Stimulated activated CD4-positive, alpha-beta T cell treated with anti-CD3 and anti-CD28 coated beads, Interleukin-1b, Interleukin-23, amount 100 ng/mL, for 1 hour (primary cell): ENCODE results near the gene OTX1.
"Not testable (repeated sequence)": the region's sequence is repeated elsewhere in the genome, so short reads cannot be mapped to it uniquely, and the experiment has no call there.

ENCODE experiments used
- DNase-seq, 2 donors: peaks; one replicate each; pipeline ENCODE4 v3.0.0-alpha.2; 2020; ENCODE audit warnings: low read depth in 2 of 2

OTX1 gene

DNA sequence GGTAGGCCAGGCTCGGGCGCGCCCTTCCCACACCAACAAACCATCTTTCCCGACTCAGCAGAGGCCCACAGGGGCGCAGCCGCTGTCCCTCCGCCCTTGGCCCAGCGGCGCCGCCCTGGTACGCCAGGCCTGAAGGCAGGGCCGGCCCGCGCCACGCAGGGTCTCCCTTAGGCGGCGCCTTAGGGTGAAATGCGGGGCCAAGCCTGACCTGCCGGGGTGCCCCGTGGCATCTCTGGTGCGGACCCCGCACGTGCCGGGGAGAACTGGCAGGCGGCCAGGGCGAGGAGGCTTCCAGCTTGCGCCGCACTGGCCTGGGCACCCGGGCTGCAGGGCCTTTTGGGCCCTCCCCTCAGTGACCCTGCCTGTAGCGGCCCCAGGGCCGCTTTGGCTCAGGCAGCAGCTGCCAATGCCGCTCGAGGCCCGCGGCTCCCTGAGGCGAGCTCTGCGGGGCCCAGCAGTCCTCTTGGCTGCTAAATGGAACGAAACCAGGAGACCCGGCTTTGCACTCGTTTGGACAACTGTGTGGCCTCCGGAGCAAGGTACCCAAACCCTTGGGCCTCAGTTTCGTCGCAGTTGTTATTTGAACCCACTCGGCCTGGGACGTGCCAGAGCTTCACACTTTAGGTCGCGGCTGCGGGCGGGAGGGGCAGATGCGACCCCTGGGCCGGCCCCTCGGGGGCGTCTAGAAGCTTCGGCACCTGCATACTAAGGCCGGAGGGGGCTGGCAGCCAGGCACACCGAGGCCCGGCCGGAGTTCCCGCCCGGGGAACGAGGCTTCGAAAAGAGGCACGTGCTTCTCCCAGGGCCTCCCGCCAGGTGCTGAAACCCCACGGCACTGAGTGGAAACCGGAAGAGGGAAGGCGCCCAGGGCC, 8.5 kb downstream of the OTX1 start:
- no peak for DNase-seq

DNA sequence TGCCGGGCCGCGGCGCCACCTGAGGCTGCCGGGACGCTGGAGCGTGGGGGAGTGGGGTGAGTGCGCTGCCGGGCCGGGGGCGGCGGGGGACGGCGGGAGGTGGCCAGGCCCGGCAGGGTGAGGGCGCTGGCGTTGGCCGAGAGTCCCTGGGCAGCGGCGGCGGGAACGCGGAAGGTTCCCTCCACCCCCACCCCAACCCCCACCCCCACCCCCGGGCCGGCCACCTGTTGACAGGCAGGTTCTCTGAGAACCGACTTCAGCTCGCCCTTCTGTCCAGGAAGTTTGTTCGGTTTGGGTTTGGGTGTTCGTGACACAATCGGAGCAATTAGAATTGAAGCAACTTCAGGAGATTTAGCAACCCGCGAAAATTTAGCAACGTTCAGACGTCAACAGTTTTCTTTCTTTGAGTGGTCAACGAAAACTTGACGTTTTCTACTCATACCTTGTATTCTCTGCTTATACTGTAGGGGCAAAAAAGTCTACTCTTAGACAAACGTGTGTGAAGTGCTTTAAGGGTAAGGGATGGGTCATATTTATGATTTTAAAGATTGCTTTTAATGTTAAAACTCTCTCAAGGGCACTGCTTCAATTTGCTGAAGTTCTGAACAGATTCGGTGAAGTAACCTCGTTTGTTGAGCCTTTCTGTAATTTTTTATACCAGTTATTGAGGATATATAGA, 9.3 kb downstream of the OTX1 start:
- no peak for DNase-seq

- no peak for DNase-seq
These were observed 9.9 kb downstream of the OTX1 start for GRCh38 chr2:63060472-63060991.

- no peak for DNase-seq
These were observed 13.6 kb downstream of the OTX1 start for GRCh38 chr2:63064197-63064596.

DNA sequence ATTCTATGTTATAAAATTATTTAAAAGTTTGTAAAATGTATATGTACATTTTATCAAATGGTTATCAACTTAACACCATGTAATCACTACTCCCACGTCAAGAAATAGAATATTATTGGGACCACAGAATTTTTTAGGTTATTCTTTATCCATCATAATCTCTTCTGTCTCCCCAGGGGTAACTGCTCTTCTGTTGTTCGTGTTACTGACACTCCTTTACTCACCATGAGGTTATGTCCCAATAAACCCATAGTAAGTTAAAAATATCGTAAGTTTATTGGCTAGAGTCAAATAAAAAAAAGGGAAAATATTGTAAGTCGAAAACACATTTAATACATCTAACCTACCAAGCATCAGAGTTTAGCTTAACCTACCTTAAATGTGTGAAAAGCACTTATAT, 14.0 kb downstream of the OTX1 start:
- no peak for DNase-seq

DNA sequence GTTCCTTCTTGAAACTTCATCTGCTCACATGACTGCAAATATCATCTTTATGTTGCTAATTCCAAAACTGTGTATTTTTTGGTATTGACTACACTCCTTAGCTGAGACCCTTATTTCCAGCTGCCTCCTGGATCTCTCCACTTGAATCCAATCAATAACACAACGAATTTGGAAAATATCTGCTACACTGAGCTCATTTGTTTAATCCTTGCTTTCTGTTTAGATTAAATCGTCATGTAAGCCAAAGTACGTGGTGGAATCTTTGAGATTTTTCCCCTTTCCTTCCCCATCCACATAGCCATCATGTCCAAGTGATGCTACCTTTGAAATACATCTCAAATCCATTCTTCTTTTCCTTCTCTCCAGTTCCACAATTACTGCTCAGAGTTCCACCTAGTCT, 15.6 kb downstream of the OTX1 start:
- no peak for DNase-seq

- no peak for DNase-seq
These were observed 16.2 kb downstream of the OTX1 start for GRCh38 chr2:63066838-63067237.

- DNase-seq, result no peak
These were observed 21.0 kb downstream of the OTX1 start for GRCh38 chr2:63071664-63072063.

- no peak for DNase-seq
These were observed 23.4 kb downstream of the OTX1 start for GRCh38 chr2:63073994-63074393.

DNA sequence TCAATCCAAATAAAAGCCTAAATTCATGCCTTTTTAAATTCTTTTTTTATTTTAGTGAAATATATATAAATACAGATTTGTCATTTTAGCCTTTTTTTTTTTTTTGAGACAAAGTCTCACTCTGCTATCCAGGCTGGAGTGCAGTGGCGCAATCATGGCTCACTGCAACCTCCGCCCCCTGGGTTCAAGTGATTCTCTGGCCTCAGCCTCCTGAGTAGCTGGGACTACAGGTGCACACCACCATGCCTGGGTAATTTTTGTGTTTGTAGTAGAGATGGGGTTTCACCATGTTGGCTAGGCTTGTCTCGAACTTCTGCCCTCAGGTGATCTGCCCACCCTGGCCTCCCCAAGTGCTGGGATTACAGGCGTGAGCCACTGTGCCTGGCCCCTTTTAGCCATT, 23.8 kb downstream of the OTX1 start:
- DNase-seq, result not testable (repeated sequence)

DNA sequence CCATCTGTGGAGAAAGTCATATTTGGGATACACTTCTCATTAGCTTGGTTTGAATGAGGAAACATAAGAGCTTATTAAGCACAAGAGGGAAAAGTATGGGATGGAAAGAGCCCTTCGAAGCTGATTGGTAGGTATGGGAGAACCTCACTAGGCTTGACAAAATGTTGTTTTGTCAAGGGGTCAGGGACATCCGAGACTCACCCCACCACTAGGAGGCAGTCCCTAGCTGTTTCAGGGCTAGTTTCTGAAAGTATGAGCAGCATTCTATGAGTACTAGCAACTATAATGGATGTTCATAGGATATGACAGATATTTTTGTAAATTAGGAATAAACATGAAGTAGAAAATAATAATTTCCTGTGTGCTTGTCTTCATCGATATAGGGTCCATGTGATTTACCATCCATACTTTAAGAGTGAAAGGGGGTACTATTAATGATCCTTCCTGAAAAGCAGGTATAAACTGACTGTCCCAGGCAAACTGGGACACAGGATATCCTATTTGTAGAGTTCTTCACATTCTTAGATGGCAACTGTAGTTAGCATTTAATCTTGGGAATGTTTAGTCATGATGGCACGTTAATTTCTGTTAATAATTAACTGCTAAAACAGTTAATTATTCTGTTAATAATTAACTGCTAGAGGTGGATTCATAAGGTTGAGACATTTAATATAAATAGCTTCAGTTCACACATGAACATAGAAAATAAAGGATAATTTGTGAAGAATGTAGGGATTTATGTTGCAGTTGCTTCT, 28.4 kb downstream of the OTX1 start:
- DNase-seq, result no peak

- no peak for DNase-seq
These were observed 30.8 kb downstream of the OTX1 start for GRCh38 chr2:63081404-63081803.

DNA sequence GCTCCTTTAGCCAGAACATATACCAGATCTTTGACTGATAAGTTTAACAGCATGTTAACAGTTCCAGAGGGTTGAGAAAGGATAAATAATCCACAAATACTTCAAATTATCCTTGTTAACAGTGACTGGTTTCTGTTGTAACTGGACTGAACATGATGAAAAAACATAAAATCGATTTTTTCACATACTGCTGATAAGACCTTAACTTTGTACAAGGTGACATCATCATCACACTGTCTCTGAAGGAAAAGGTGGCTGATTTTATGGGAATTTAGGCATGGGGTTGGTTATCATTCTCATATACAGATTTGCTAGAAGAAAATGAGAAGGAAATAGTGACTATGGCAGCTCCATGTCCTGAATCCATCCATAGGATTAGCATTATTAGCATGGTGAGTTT, 36.1 kb downstream of the OTX1 start:
- no peak for DNase-seq

DNA sequence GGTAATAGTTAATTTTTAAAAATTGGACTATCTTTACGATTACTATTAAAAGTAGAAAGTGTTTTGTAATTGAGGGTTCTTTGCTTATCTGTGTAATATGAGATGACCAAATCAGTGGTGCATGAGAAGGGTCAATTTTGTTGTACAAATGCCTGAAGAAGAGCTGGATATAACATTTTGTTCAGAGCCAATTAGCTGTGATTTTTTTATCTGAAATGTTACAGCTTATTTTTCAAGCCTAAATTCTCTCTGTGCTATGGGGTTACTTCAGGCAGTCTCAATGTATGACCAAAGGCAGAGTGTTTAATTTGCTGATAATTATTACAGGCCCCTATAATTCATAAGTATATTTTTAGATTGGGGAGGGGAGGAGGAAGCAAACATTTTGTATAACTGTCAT, 41.8 kb downstream of the OTX1 start:
- no peak for DNase-seq

DNA sequence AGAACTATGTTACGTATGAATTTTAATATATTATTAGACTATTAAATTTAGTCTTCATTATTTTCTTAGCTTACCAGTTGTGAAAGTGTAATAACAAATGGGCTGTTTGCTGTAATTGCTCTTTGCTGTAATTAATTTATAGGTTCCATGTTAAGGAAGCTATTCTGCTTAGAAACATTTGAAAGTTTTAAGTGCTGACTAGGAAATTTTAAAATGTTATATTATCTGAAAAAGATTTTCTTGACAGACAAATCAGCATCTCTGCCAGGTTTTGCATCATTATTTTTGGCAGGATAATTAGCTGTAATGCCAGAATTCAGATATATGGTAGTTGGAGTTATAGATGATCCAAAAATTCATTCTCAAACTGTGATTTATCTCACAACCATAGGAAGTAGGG, 42.2 kb downstream of the OTX1 start:
- no peak for DNase-seq

GRCh38 chr2:63093502-63093901, 42.9 kb downstream of the OTX1 start:
- DNase-seq, result no peak

GRCh38 chr2:63096491-63096890, 45.9 kb downstream of the OTX1 start:
- no peak for DNase-seq

DNA sequence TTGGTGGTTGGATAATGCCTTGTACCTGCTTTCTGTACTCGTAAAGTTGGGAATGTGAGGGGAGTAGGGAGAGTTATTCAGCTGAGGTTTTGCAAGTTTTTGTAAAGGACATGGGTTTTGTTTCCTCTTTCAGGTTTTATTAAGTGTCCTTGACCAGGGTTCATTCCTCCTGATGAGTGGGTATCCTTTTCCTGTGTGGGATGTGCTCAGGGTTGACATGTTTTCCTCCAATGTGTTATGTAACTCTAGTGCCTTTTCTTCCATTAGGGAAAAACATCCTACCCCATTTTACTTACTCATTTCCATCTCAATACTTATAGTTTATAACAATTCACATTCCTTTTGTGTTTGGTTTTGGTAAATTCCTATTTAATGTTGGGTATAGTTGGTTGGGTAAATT, 48.4 kb downstream of the OTX1 start:
- DNase-seq, result no peak

DNA sequence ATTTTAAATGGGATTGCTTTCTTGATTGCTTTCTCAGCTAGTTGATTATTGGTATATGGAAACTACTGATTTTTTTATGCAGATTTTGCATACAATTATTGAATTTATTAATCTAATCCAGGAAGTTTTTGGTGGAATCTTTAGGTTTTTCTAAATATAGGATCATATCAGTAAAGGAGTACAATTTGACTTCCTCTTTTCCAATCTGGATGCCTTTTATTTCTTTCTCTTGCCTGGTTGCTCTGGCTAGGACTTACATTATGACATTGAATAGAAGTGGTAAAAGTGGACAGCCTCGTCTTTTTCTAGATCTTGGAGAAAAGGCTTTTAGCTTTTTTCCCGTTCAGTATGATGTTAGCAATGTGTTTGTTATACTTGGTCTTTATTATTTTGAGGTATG, 51.3 kb downstream of the OTX1 start:
- no peak for DNase-seq

DNA sequence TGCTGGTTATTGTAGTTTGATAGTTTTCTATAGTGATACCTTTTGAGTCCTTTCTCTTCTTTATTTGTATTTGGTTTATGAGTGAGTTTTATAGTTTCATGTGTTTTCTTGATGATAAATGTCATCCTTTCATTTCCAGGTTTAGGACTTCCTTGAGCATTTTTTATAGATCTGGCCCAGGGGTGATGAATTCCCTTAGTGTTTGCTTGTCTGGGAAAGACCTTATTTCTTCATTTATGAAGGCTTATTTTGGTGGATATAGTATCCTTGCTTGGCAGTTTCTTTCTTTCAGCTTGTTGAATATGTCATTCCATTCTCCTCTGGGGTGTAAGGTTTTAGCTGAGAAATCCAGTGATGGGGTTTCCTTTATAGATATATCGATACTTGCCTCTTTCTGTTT, 53.9 kb downstream of the OTX1 start:
- DNase-seq, result no peak
